Amniotic epithelial cell (primary cell): ENCODE measurements around the gene CXCR5.

Experiments used
- DNase-seq: peaks from one replicate; pipeline ENCODE4 v3.0.0-alpha.2; 2010; ENCODE audit warnings: low read depth

CXCR5 gene

DNA sequence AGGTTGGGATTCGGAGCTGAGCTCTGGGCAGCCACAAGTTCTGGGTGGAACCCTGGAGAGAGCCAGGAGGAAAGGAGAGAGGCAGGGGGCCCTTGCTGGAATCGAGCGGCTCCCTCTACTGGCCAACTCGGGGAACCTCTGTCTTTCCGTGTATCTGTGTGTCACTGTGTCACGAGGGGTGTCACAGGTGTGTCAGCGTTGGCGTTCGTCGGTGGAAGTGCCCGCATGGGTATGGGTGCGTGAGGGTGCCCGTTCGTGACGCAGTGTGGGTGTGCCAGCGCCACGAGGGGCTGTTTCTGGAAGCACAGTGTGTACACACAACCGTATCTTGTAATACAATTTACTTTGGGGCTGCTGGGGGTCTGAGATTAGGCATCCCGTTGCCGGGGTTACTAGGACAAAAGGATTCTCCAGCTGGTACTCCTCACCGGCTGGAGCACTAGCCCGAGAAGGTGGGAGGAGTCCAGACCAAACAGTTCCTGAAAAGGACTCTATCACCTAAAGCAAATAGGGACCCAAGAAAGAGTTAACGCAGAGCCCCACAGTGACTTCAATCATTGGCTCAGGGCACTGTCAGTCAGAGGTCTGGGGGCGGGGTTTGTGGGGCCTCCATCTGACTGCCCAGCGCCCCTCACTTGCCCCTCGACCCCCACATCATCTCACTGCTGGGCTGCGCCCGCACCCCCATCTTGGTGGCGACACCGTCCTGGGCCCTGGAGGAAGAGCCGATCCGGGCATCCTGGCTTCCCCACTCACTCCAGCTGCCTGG lies 44.6 kb downstream of the CXCR5 start:
- DNase-seq, result peak; percentile 88

- DNase-seq, result peak; percentile 56
Measured at GRCh38 chr11:118928870-118929500, 45.3 kb downstream of the CXCR5 start.

- peak; percentile 91 for DNase-seq
Measured at GRCh38 chr11:118929501-118930093, 45.9 kb downstream of the CXCR5 start.

DNA sequence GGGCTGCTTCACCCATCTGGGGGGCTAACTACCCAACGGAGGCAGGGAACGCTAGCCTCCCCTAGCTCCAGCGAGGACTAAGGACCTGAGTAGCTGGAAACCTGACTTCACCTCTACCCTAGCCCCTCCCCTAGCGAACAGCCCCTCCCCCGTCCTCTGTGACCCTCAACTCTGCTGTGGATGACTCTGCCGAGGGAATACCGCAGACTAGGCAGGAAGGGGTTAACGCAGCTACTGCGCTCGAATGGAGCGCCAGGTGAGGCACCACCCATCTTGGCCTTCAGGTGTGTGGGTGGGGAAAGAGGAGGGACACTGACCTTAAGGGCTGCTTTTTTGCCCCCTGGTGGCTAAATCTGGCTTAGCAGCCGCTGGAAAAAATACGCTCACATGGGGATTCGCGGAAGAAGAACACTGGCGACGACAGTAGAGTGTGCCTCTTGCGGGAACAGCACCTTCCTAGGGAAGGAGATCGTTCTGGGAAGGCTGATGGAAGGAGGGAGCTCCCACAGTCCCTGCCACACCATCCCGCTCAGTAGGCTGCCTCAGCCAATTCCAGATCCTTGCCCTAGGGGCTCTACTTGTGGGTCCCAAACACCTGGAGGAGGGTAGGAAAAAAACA lies 46.5 kb downstream of the CXCR5 start:
- peak; percentile 68 for DNase-seq

DNA sequence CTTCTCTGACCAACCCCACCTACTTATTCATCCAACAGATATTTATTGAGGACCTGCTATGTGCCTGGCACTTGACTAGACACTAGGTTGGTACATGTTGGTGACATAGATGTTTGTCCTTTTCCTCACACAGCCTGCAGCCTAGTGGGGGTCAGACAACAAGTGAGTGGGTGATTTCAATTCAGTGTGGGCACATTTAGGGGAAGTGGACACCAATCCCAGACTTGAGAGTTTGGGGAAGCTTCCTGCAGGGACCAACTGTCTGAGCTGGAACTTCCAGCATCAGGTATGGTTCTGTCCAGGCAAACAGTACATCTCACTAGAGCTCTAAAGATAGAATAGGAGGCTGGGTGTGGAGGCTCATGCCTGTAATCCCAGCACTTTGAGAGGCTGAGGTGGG lies 47.9 kb downstream of the CXCR5 start:
- DNase-seq, result no peak

DNA sequence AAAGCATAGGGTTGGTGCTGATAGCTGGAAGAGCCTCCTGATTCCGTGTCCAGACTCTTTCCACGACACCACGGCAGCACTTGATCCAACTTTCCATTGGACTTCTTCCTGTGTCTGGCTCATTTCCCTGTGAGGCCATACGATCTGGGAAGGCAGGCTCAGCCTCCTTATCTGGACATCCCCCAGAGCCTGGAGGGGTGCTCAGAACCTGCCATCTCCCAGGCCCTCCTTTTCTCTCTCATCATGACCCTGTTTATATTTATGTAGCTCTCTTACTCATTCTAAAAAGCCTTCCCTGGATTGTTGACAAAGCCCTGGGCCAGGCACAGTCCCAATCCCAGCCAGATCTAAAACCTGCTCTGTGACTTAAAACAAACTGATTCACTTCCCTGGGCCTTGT lies 49.8 kb downstream of the CXCR5 start:
- DNase-seq, result no peak

DNA sequence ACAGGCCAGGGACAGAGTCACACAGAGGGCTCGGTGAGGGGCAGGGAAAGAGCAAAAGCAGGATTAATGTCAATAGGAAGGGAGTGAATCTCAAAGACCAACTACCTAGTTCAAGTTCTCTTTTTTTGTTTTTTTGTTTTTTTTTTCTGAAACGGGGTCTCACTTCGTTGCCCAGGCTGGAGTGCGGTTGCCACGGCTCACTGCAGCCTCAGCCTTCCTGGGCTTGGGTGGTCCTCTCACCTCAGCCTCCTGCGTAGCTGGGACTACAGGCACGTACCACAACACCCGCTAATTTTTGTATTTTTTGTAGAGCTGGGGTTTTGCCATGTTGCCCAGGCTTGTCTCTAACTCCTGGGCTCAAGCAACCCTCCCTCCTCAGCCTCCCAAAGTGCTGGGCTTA lies 51.7 kb downstream of the CXCR5 start:
- no peak for DNase-seq

DNA sequence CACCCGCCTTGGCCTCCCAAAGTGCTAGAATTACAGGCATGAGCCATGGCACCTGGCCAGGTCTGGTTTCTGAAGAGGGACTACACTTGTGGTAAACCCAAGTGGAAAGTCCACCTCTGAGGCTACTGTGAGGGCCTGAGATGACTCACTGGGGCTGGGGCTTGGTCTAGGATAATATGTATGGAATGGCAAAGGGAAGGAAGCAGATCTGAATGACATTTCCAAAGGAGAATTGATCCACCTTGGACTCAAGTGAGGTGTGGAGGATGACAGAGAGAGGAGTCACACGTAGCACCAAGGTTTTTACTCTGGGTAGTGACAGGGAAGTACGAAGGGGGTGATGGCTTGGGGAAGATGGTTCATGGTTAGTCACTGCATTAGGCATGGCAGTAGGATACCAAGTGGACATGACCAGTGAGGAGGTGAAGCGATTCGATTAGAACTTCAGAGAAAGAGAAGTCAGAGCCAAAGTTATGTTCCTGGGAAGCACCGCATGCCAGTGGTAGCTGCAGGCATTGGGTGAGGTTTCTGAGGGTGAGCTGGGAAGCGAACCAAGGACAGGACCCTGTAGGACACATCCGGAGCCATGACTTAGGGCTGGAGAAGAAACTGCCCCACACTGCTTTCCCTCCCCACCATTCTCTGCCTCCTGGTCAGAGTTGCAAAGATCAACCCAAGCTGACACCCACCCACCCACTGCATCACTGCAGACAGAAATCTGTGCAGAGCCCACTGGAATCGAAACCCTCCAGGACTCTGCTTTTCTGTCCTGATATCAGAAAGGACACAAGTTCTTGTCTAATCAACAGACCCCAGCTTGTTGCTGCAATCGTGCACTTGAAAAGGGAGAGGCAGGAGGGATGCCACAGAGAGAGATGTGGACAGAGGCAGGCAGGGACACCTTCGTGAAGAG lies 55.1 kb downstream of the CXCR5 start:
- peak; percentile 78 for DNase-seq

- no peak for DNase-seq
Measured at GRCh38 chr11:118939404-118939915, 55.8 kb downstream of the CXCR5 start.

GRCh38 chr11:118939953-118940598 lies 56.4 kb downstream of the CXCR5 start:
- DNase-seq, result peak; percentile 47

DNA sequence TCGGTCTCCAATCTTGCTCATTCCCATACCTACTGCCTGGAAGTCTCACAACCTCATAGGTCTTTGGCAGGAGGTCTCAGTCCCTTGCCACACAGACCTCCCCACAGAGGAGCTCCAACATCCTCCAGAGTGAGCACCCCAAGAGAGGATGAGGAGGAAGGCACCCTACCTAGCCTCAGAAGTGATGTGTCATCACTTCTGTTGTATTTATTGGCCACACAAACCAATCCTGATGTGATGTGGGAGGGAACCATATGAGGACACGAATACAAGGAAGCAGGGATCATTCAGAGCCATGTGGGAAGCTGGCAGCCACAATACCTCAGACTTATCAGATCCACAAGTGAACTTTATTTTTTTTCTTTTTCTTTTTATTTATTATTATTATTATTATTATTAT lies 63.4 kb downstream of the CXCR5 start:
- DNase-seq, result no peak
